Endothelial cell (in vitro differentiated cells): ENCODE results near the gene MACF1. TPM values are rescaled to one million over a fixed set of nuclear protein-coding genes. Genes with fewer than 3 reads are reported as not detected.
A peak's percentile ranks its signal among the peaks of the same experiment; 100 is the strongest.

ENCODE experiments used
- DNase-seq: peaks from one replicate; pipeline ENCODE4 v3.0.0; 2021; ENCODE audit warnings: low spot score
- H3K27ac Mint-ChIP-seq: one replicate; pipeline ENCODE4 v1.8.0; 2021; ENCODE audit warnings: mixed read lengths, inconsistent platforms; ENCODE audit not compliant: unreplicated experiment
- H3K27me3 Mint-ChIP-seq: one replicate; pipeline ENCODE4 v1.8.0; 2021; ENCODE audit warnings: mild to moderate bottlenecking, moderate library complexity, mixed read lengths, inconsistent platforms; ENCODE audit not compliant: unreplicated experiment
- H3K36me3 Mint-ChIP-seq: one replicate; pipeline ENCODE4 v1.8.0; 2021; ENCODE audit warnings: mild to moderate bottlenecking, low read depth, mixed read lengths, inconsistent platforms; ENCODE audit not compliant: unreplicated experiment
- H3K4me1 Mint-ChIP-seq: one replicate; pipeline ENCODE4 v1.8.0; 2021; ENCODE audit warnings: mild to moderate bottlenecking, mixed read lengths, inconsistent platforms; ENCODE audit not compliant: unreplicated experiment
- H3K4me3 Mint-ChIP-seq: one replicate; pipeline ENCODE4 v1.8.0; 2021; ENCODE audit warnings: mild to moderate bottlenecking, mixed read lengths, inconsistent platforms; ENCODE audit not compliant: unreplicated experiment
- H3K9me3 Mint-ChIP-seq: one replicate; pipeline ENCODE4 v1.8.0; 2021; ENCODE audit warnings: mixed read lengths, inconsistent platforms; ENCODE audit not compliant: unreplicated experiment
- total RNA-seq: library from RNA; stranded (reverse); fragmentation: NEBNext Ultra II Directional; extraction: Animal tissue kit (Norgen Biotek cat#: 25700); gene quantifications from one replicate; pipeline ENCODE4 v1.2.1, GENCODE V29; 2021; ENCODE audit not compliant: unreplicated experiment
- TF ChIP-seq, protein P1 (sequence below): fragments of 200-600 bp; sonication (generic); IDR thresholded peaks from one replicate; pipeline ENCODE4 v1.5.0; 2021; ENCODE audit warnings: antibody characterized with exemption; ENCODE audit not compliant: unreplicated experiment

The MACF1 gene
- total RNA-seq, 1 donor from 2014 or later: 511 TPM

DNA sequence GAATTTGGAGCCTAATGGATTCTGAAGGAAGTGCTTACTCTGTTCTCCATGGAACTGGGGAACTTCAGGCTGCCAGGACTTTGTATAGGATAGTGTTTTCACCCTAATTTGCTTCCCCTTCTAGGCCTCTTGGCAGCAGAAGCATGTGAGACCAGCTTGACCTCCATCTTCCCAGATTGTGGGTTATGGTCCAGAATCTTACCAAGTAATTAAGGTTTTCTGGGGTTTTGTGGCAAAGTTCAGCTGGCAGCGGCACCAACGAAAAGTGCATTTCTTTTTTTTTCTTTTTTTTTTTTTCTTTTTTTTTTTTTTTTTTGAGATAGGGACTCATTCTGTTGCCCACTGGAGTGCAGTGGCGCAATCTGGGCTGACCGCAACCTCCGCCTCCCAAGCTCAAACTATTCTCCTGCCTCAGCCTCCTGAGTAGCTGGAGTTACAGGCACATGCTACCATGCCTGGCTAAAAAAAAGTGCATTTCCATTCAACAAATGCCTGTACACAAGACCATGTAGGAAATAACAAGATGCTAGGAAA, 283.6 kb downstream of the MACF1 start:
- no peak overlapping the region for H3K27ac Mint-ChIP-seq
- DNase-seq: no peak
- H3K9me3 Mint-ChIP-seq: no peaks in the 10 kb centered on the region
- TF ChIP-seq, protein P1, sequence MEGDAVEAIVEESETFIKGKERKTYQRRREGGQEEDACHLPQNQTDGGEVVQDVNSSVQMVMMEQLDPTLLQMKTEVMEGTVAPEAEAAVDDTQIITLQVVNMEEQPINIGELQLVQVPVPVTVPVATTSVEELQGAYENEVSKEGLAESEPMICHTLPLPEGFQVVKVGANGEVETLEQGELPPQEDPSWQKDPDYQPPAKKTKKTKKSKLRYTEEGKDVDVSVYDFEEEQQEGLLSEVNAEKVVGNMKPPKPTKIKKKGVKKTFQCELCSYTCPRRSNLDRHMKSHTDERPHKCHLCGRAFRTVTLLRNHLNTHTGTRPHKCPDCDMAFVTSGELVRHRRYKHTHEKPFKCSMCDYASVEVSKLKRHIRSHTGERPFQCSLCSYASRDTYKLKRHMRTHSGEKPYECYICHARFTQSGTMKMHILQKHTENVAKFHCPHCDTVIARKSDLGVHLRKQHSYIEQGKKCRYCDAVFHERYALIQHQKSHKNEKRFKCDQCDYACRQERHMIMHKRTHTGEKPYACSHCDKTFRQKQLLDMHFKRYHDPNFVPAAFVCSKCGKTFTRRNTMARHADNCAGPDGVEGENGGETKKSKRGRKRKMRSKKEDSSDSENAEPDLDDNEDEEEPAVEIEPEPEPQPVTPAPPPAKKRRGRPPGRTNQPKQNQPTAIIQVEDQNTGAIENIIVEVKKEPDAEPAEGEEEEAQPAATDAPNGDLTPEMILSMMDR: no peak
- peaks cover 18% of the 10 kb centered on the region for H3K36me3 Mint-ChIP-seq
- H3K4me3 Mint-ChIP-seq: no peak overlapping the region
- peaks cover 17% of the 10 kb centered on the region for H3K27me3 Mint-ChIP-seq
- H3K4me1 Mint-ChIP-seq: no peaks in the 10 kb centered on the region

DNA sequence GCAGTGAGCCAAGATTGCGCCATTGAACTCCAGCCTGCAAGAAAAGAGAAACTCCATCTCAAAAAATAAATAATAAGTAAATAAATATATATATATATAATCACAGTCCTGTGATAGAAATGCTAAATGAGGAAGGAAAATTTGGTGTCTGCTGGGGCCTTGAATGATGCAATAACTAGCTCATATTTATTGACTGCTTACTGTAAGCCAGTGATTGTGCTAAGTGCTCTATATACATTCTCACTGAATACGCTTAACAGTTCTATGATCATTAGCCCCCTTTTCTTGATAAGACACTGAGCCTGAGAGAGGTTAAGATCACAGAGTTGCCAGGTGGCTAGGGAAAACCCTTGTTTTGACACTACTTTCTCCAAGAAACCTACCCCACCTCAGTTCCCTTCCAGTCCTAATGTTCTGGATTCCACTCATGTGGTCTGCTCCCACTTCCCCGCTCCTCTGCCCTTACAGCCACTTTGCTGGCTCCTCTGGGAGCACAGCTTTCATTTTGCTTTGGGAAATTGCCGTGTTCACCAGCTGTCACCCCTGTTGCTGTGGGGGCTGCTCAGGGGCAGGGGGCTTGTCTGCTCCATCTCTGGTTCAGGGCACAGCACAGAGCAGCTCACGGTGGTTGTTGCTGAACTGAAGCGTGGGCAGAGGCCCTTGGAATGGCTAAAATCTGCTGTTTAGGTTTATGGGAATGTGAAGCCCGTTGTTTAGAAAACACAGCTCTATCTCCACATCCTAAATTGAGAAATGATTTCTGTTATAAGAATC, 284.5 kb downstream of the MACF1 start:
- TF ChIP-seq, protein P1: no peak
- no peak overlapping the region for H3K4me3 Mint-ChIP-seq
- peaks cover 18% of the 10 kb centered on the region for H3K27me3 Mint-ChIP-seq
- peaks cover 12% of the 10 kb centered on the region for H3K36me3 Mint-ChIP-seq
- H3K9me3 Mint-ChIP-seq: no peaks in the 10 kb centered on the region
- no peak for DNase-seq
- H3K4me1 Mint-ChIP-seq: no peaks in the 10 kb centered on the region
- H3K27ac Mint-ChIP-seq: no peak overlapping the region

DNA sequence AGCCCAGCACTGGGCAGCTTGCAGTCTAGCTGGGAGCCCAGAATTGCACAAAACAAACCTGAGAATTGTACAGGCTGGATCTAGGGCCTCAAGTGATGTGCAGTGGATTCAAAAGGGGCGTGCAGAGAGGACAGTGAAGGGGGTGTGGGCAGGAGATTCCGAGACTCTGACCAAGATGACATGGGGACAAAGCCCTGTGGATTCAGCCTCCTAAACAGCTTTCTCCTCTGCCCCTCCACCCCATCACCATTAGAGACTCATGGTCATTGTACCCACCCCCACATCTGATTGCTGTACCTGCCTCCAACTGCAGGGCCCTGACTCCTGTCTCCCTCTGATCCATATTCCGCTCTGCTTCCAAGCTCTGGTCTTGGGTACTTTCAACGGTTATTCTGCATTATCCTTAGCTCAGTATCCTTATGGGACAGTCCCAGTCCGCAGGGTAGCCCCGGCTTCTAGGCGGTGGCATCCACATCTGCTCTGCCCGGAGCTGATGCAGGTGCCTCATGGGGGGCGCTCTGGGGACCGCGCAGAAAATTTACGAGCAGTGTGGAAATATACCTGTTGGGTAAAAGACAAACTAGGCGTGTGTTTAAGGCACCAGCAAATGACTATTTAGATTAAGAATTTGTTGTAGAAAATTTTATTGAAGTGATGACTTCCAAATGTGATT, 285.2 kb downstream of the MACF1 start:
- TF ChIP-seq, protein P1: no peak
- H3K4me3 Mint-ChIP-seq: no peak overlapping the region
- DNase-seq: no peak
- peaks cover 12% of the 10 kb centered on the region for H3K36me3 Mint-ChIP-seq
- H3K4me1 Mint-ChIP-seq: no peaks in the 10 kb centered on the region
- H3K9me3 Mint-ChIP-seq: no peaks in the 10 kb centered on the region
- peaks cover 23% of the 10 kb centered on the region for H3K27me3 Mint-ChIP-seq
- no peak overlapping the region for H3K27ac Mint-ChIP-seq

DNA sequence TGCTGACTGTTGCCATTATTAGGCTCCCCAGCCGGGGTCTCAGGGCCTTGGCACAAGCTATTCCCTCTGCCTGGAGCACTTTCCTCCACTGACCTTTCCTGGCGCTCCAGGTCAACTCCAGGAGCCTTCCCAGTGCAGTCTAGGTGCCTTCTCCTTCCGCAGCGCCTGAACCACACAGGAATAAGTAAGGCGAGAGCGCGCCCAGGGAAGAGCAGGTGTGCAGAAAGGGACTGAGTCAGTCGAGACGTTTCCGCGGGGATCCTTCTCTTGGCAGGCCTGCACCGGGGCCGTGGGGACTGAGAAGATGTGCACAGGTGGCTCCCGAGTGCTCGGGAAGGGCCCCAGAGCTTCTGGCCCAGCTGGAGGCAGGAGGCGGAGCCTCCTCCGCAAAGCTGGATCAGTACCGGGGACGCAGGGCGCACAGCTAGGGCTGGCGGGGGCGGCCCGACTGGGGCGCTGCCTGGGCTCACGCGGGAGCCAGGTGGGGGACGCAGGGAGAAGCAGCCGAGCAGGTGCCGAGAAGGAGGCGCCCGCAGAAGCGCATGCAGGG, 286.2 kb downstream of the MACF1 start:
- H3K36me3 Mint-ChIP-seq: peaks cover 6% of the 10 kb centered on the region
- H3K9me3 Mint-ChIP-seq: no peaks in the 10 kb centered on the region
- no peak for DNase-seq
- H3K27me3 Mint-ChIP-seq: peaks cover 22% of the 10 kb centered on the region
- H3K4me3 Mint-ChIP-seq: peak overlapping the region; percentile 74
- no peaks in the 10 kb centered on the region for H3K4me1 Mint-ChIP-seq
- TF ChIP-seq, protein P1: no peak
- no peak overlapping the region for H3K27ac Mint-ChIP-seq
